ENCODE results near the gene PON3. TPM values are rescaled to one million over a fixed set of nuclear protein-coding genes. Genes with fewer than 3 reads are reported as not detected.

The PON3 gene
- total RNA-seq, 4 donors from 2014 or later = 0.50 to 1.2 (median 0.63) TPM; not detected in 1

Small RNAs within 50 kb of the gene (small RNA-seq; reads per million reads assigned to genes)
- gene AC004022.2 = 0 reads per million in 3 donors

Other genes starting within 250 kb of the PON3 start
- not detected for gene PON1, start 71.8 kb downstream of the PON3 start, total RNA-seq
- gene PON2, start 38.7 kb upstream of the PON3 start, total RNA-seq = 10 to 100 TPM; 48.2 to 67.3 (median 55.4) TPM
- gene ASB4, start 89.6 kb upstream of the PON3 start, total RNA-seq = under 1 TPM in 2 of 4 donors, not detected in 2; under 0.01 to 0.32 TPM
- 1,000 to 10,000 TPM in 1 of 4 donors, 100 to 1,000 TPM in 3; 165 to 1,138 (median 371) TPM for gene PDK4, start 200.1 kb upstream of the PON3 start, total RNA-seq